MM.1S (cell line): ENCODE measurements around the gene ITPKC.
"Not testable (repeated sequence)": the region's sequence is repeated elsewhere in the genome, so short reads cannot be mapped to it uniquely, and the experiment has no call there.

Source experiments
- DNase-seq: peaks from one replicate; pipeline ENCODE4 v3.0.0-alpha.2; 2015
- H2AFZ ChIP-seq: fragments of 300-600 bp; sonication (generic); 2 replicates; pipeline ENCODE4 v1.6.0; 2016; ENCODE audit warnings: antibody characterized with exemption, low read length
- H3F3A ChIP-seq: fragments of 300-600 bp; sonication (generic); 2 replicates; pipeline ENCODE4 v1.6.1; 2016; ENCODE audit warnings: mild to moderate bottlenecking, antibody characterized with exemption, low read length, moderate library complexity, mixed read lengths; ENCODE audit not compliant: insufficient read depth
- H3K27ac ChIP-seq: fragments of 300-600 bp; sonication (generic); 2 replicates; pipeline ENCODE4 v1.5.1; 2016; ENCODE audit warnings: mild to moderate bottlenecking, low read length
- H3K27me3 ChIP-seq: fragments of 300-600 bp; sonication (generic); replicated peaks from 2 replicates; pipeline ENCODE4 v1.6.0; 2016; ENCODE audit warnings: low read length; ENCODE audit not compliant: insufficient read depth
- H3K36me3 ChIP-seq: fragments of 300-600 bp; sonication (generic); replicated peaks from 2 replicates; pipeline ENCODE4 v1.6.1; 2016; ENCODE audit warnings: mild to moderate bottlenecking, low read length, mixed read lengths; ENCODE audit not compliant: insufficient read depth
- H3K4me1 ChIP-seq: fragments of 300-600 bp; sonication (generic); 2 replicates; pipeline ENCODE4 v1.6.1; 2016; ENCODE audit warnings: low read length, mixed read lengths
- H3K4me2 ChIP-seq: fragments of 300-600 bp; sonication (generic); 2 replicates; pipeline ENCODE4 v1.6.0; 2016; ENCODE audit warnings: low read depth, low read length
- H3K4me3 ChIP-seq: fragments of 300-600 bp; sonication (generic); 2 replicates; pipeline ENCODE4 v1.5.1; 2016; ENCODE audit warnings: low read length, mixed read lengths
- H3K79me2 ChIP-seq: fragments of 300-600 bp; sonication (generic); 2 replicates; pipeline ENCODE4 v1.6.1; 2016; ENCODE audit warnings: mixed run types, low read length, mixed read lengths
- H3K9ac ChIP-seq: fragments of 300-600 bp; sonication (generic); 2 replicates; pipeline ENCODE4 v1.6.1; 2016; ENCODE audit warnings: low read length, mixed read lengths
- H3K9me2 ChIP-seq: fragments of 300-600 bp; sonication (generic); replicated peaks from 2 replicates; pipeline ENCODE4 v1.6.1; 2016; ENCODE audit warnings: mild to moderate bottlenecking, low read length, mixed read lengths; ENCODE audit not compliant: insufficient read depth
- H3K9me3 ChIP-seq: fragments of 300-600 bp; sonication (generic); replicated peaks from 2 replicates; pipeline ENCODE4 v1.6.1; 2016; ENCODE audit warnings: mild to moderate bottlenecking, low read length, mixed read lengths; ENCODE audit not compliant: insufficient read depth
- H4K20me1 ChIP-seq: fragments of 300-600 bp; sonication (generic); 2 replicates; pipeline ENCODE4 v1.6.1; 2016; ENCODE audit warnings: mild to moderate bottlenecking, low read length, moderate library complexity, mixed read lengths; ENCODE audit not compliant: insufficient read depth
- CTCF ChIP-seq: fragments of 300-600 bp; sonication (generic); IDR thresholded peaks from 2 replicates; pipeline ENCODE4 v1.5.1; 2016; ENCODE audit warnings: antibody characterized with exemption, low read length, mixed read lengths
- EZH2 ChIP-seq: fragments of 300-600 bp; sonication (generic); optimal IDR thresholded peaks from 2 replicates; pipeline ENCODE3; 2017; ENCODE audit warnings: low read depth, mild to moderate bottlenecking, antibody characterized with exemption, low read length, mixed read lengths
- EZH2phosphoT487 ChIP-seq: fragments of 300-600 bp; sonication (generic); IDR thresholded peaks from 2 replicates; pipeline ENCODE4 v1.6.1; 2018; ENCODE audit warnings: antibody characterized with exemption, low read length

Gene ITPKC

DNA sequence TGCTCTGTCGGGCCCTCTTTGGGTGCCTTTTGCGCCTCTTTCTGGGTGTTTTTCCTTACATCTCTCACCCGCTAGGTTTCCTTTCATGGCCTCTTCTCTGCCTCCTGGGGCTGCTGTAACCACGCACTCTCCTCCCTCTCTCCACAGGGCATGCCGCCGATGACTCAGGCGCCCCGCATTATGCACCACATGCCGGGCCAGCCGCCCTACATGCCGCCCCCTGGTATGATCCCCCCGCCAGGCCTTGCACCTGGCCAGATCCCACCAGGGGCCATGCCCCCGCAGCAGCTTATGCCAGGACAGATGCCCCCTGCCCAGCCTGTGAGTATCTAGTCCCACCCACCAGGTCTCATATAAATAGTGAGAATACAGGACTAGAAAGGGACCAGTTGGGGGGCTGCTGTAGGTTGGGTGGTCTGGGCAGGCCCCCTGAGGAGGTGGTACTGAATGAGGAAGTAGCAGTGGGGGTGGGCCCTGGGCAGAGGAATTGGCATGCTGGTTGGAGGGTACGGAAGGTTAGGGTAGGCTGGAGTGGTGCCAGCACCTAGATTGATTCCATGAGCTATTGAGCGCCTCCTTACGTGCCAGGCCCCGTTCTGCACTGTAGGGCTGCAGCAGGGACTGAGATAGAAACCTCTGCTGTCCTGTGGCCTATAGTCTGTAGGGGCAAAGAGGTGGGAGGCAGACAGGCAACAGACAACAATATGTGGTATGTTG lies 46.0 kb downstream of the ITPKC start:
- Histone ChIP-seq H3K27ac (no peak overlapping the region), H4K20me1 (peaks cover 3% of the 10 kb centered on the region; the same call in 1 of the 2 replicates), H3K4me2 (no peak overlapping the region), H2AFZ (no peak overlapping the region), H3F3A (no peaks in the 10 kb centered on the region), H3K9me3 (no peaks in the 10 kb centered on the region), H3K27me3 (no peaks in the 10 kb centered on the region), H3K9ac (no peak overlapping the region), H3K79me2 (peaks cover 35% of the 10 kb centered on the region), H3K4me1 (no peaks in the 10 kb centered on the region), H3K9me2 (no peaks in the 10 kb centered on the region), H3K36me3 (peaks cover 35% of the 10 kb centered on the region), H3K4me3 (no peak overlapping the region)
- DNase-seq, result no peak
- TF ChIP-seq EZH2phosphoT487 (no peak), EZH2 (no peak), CTCF (no peak)

- Histone ChIP-seq H3K9me2 (no peaks in the 10 kb centered on the region), H2AFZ (no peak overlapping the region), H3K27me3 (no peaks in the 10 kb centered on the region), H3K9ac (no peak overlapping the region), H3K36me3 (peaks cover 31% of the 10 kb centered on the region), H4K20me1 (peaks cover 3% of the 10 kb centered on the region; the same call in 1 of the 2 replicates), H3K79me2 (peaks cover 30% of the 10 kb centered on the region), H3K4me2 (no peak overlapping the region), H3K4me1 (no peaks in the 10 kb centered on the region), H3K27ac (no peak overlapping the region), H3K4me3 (no peak overlapping the region), H3K9me3 (no peaks in the 10 kb centered on the region), H3F3A (no peaks in the 10 kb centered on the region)
- TF ChIP-seq CTCF, result no peak
- no peak for TF ChIP-seq EZH2
- TF ChIP-seq EZH2phosphoT487, result no peak
- DNase-seq, result no peak
Observed at GRCh38 chr19:40763526-40763925, 46.6 kb downstream of the ITPKC start.

GRCh38 chr19:40763963-40764362 lies 47.1 kb downstream of the ITPKC start:
- Histone ChIP-seq H3K79me2 (peaks cover 28% of the 10 kb centered on the region), H3K9me3 (no peaks in the 10 kb centered on the region), H3K27ac (no peak overlapping the region), H3K4me1 (no peaks in the 10 kb centered on the region), H3K4me3 (no peak overlapping the region), H2AFZ (no peak overlapping the region), H3F3A (no peaks in the 10 kb centered on the region), H3K4me2 (no peak overlapping the region), H3K9me2 (no peaks in the 10 kb centered on the region), H3K27me3 (no peaks in the 10 kb centered on the region), H4K20me1 (peaks cover 3% of the 10 kb centered on the region; the same call in 1 of the 2 replicates), H3K9ac (no peak overlapping the region), H3K36me3 (peaks cover 31% of the 10 kb centered on the region)
- no peak for DNase-seq
- TF ChIP-seq EZH2phosphoT487, result no peak

DNA sequence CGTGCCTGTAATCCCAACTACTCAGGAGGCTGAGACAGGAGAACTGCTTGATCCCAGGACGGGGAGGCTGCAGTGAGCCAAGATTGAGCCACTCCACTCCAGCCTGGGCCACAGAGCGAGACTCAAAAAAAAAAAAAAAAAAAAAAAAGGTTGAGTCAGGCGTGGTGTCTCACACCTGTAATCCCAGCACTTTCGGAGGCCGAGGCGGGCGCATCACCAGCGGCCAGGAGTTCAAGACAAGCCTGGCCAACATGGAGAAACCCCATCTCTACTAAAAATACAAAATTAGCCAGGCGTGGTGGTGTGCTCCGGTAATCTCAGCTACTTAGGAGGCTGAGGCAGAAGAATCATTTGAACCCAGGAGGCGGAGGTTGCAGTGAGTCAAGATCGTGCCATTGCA lies 49.5 kb downstream of the ITPKC start:
- H3F3A ChIP-seq, H2AFZ ChIP-seq, H4K20me1 ChIP-seq, H3K4me2 ChIP-seq, H3K9me3 ChIP-seq, H3K27ac ChIP-seq, H3K27me3 ChIP-seq, DNase-seq, H3K4me1 ChIP-seq, H3K4me3 ChIP-seq, H3K9me2 ChIP-seq, H3K9ac ChIP-seq: not testable (repeated sequence)
- peaks cover 27% of the 10 kb centered on the region for H3K36me3 ChIP-seq
- H3K79me2 ChIP-seq, result peaks cover 13% of the 10 kb centered on the region
